GM06990 (cell line): Measurements from ENCODE around the gene EVC2.

Experiments
- DNase-seq: peaks from one replicate; pipeline ENCODE4 v3.0.0-alpha.2; 2011; ENCODE audit not compliant: insufficient read length; ENCODE audit errors: extremely low read depth
- H3K27me3 ChIP-seq: replicated peaks from 2 replicates; pipeline ENCODE4 v1.6.0; 2011; ENCODE audit warnings: low read length; ENCODE audit not compliant: control insufficient read depth, insufficient read depth
- H3K36me3 ChIP-seq: 2 replicates; pipeline ENCODE4 v1.5.1; 2011; ENCODE audit warnings: low read length; ENCODE audit not compliant: control insufficient read depth, insufficient read depth
- H3K4me3 ChIP-seq: replicated peaks from 2 replicates; pipeline ENCODE4 v1.5.1; 2011; ENCODE audit warnings: low read depth, mild to moderate bottlenecking, control low read depth, low read length
- CTCF ChIP-seq: IDR thresholded peaks from 2 replicates; pipeline ENCODE4 v1.5.1; 2011; ENCODE audit warnings: low read length, control low read depth, mild to moderate bottlenecking, inconsistent platforms; ENCODE audit not compliant: insufficient read depth, poor library complexity, severe bottlenecking

Gene EVC2

GRCh38 chr4:5630762-5631161, 77.6 kb downstream of the EVC2 start:
- Histone ChIP-seq H3K36me3 (no peaks in the 10 kb centered on the region; the same call in 1 of the 2 replicates), H3K27me3 (no peaks in the 10 kb centered on the region), H3K4me3 (no peak overlapping the region)
- DNase-seq: no peak
- TF ChIP-seq CTCF: no peak

GRCh38 chr4:5629542-5629941, 78.8 kb downstream of the EVC2 start:
- H3K27me3 ChIP-seq: no peaks in the 10 kb centered on the region
- no peak for DNase-seq
- no peak overlapping the region for H3K4me3 ChIP-seq
- no peaks in the 10 kb centered on the region; the same call in 1 of the 2 replicates for H3K36me3 ChIP-seq
- no peak for TF ChIP-seq CTCF

GRCh38 chr4:5626913-5627312, 81.4 kb downstream of the EVC2 start:
- DNase-seq: no peak
- H3K36me3 ChIP-seq: peaks cover 1% of the 10 kb centered on the region; the same call in 1 of the 2 replicates

GRCh38 chr4:5622596-5622995, 85.8 kb downstream of the EVC2 start:
- no peak overlapping the region for H3K4me3 ChIP-seq

More at GRCh38 chr4:5626913-5627312, 81.4 kb downstream of the EVC2 start:
- H3K4me3 ChIP-seq: no peak overlapping the region
- TF ChIP-seq CTCF: no peak
- no peaks in the 10 kb centered on the region for H3K27me3 ChIP-seq

GRCh38 chr4:5619913-5620625, 88.3 kb downstream of the EVC2 start:
- no peak for TF ChIP-seq CTCF
- Histone ChIP-seq H3K36me3 (peaks cover 6% of the 10 kb centered on the region), H3K4me3 (no peak overlapping the region), H3K27me3 (no peaks in the 10 kb centered on the region)
- DNase-seq: no peak

More at GRCh38 chr4:5622596-5622995, 85.8 kb downstream of the EVC2 start:
- Histone ChIP-seq H3K36me3 (peaks cover 4% of the 10 kb centered on the region), H3K27me3 (no peaks in the 10 kb centered on the region)
- TF ChIP-seq CTCF: no peak
- no peak for DNase-seq
